Mammary epithelial cell (primary cell): Measurements from ENCODE around the gene GLB1L2.

Experiments used
- EZH2 ChIP-seq: IDR thresholded peaks from 2 replicates; pipeline ENCODE4 v1.6.1; 2012; ENCODE audit warnings: low read length, inconsistent platforms, borderline replicate concordance
- TF ChIP-seq, protein P1 (sequence below), 2 donors: IDR thresholded peaks in 1 of 2; conservative IDR thresholded peaks in 1 of 2; 2 replicates each; pipeline ENCODE4 v1.5.1; 2011 to 2012; ENCODE audit warnings: inconsistent platforms in 2 of 2, low read length in 2 of 2, mild to moderate bottlenecking in 2 of 2, control low read depth in 1 of 2, low read depth in 1 of 2; ENCODE audit not compliant: insufficient read depth in 1 of 2; ENCODE audit errors: extremely low read depth in 1 of 2

DNA sequence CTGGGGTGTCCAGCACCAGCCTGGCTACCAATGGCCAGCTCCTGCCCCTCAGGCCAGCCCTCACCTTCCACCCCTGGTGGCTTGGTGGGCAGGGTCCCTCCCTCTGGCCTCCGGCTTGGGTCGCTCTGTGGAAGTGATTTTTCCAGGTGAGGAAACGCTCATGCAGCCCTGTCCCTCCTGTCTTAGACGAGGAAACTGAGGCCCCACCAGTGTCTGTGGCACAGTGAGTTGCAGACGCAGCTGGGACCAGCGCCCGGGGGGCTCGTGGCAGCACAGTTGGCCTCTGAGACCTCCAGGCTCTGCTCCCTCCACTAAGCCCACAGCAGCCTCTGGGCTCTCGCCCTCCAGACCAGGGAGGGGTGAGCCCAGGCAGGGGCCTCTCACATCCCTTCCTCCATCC lies 74.1 kb downstream of the GLB1L2 start:
- TF ChIP-seq EZH2: no peak
- TF ChIP-seq, protein P1, sequence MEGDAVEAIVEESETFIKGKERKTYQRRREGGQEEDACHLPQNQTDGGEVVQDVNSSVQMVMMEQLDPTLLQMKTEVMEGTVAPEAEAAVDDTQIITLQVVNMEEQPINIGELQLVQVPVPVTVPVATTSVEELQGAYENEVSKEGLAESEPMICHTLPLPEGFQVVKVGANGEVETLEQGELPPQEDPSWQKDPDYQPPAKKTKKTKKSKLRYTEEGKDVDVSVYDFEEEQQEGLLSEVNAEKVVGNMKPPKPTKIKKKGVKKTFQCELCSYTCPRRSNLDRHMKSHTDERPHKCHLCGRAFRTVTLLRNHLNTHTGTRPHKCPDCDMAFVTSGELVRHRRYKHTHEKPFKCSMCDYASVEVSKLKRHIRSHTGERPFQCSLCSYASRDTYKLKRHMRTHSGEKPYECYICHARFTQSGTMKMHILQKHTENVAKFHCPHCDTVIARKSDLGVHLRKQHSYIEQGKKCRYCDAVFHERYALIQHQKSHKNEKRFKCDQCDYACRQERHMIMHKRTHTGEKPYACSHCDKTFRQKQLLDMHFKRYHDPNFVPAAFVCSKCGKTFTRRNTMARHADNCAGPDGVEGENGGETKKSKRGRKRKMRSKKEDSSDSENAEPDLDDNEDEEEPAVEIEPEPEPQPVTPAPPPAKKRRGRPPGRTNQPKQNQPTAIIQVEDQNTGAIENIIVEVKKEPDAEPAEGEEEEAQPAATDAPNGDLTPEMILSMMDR (conservative IDR thresholded peaks at IDR 0.05 in 1 of 2, IDR thresholded peaks at IDR 0.05 in 1 of 2; ENCODE audit: extremely low read depth in 1 of 2, insufficient read depth in 1 of 2, low read depth in 1 of 2, low read length in 2 of 2): no peak
